Ovary (tissue), 9 donors: ENCODE data around the gene ANTXR2. TPM values are rescaled to one million over a fixed set of nuclear protein-coding genes. Genes with fewer than 3 reads are reported as not detected.

Source experiments
- DNase-seq, 5 donors: peaks; one replicate each; pipeline ENCODE4 v3.0.0-alpha.2; 2019 to 2020
- H3K27ac ChIP-seq, 2 donors: fragments of 200-600 bp; one replicate each; pipeline versions ENCODE4 v1.5.1 to v1.8.0; 2019 to 2022
- H3K27me3 ChIP-seq: fragments of 200-600 bp; one replicate; pipeline ENCODE4 v1.8.0; 2022
- H3K36me3 ChIP-seq: fragments of 200-600 bp; sonication (generic); one replicate; pipeline ENCODE4 v1.5.1; 2019
- H3K4me1 ChIP-seq: one replicate; pipeline ENCODE4 v1.8.1; 2013; ENCODE audit warnings: mild to moderate bottlenecking, moderate library complexity; ENCODE audit not compliant: insufficient read depth
- H3K4me3 ChIP-seq: fragments of 200-600 bp; sonication (generic); one replicate; pipeline ENCODE4 v1.5.1; 2017
- H3K9me3 ChIP-seq, 2 donors: fragments of 200-600 bp in 1 of 2; sonication (generic) in 1 of 2; one replicate each; pipeline versions ENCODE4 v1.5.1 to v1.8.1; 2013 to 2019; ENCODE audit warnings: mild to moderate bottlenecking in 1 of 2, moderate library complexity in 1 of 2
- EP300 ChIP-seq: sonication (generic); formaldehyde crosslinking; IDR thresholded peaks from one replicate; pipeline ENCODE4 v1.6.1; 2017; ENCODE audit warnings: antibody characterized with exemption
- POLR2A ChIP-seq: fragments of 450-650 bp; IDR thresholded peaks from one replicate; pipeline ENCODE4 v1.6.1; 2017; ENCODE audit warnings: antibody characterized with exemption, mild to moderate bottlenecking, moderate library complexity
- WGBS, 3 donors: extraction: QIAGEN DNeasy Blood & Tissue Kit in 1 of 3; methylation state at CpG; one replicate each; pipeline versions ENCODE4 v1.1.5 to v1.1.7; 2013 to 2017; 5-methylcytosine and 5-hydroxymethylcytosine counted together
- intact Hi-C, 4 donors: fragments of 100-400 bp; cut with DNase I; formaldehyde crosslinking; loops; one replicate each; pipeline versions ENCODE4 v1.11.0 to v1.15.1; 2022 to 2023
- polyA plus RNA-seq, 2 donors: library from polyadenylated mRNA; stranded (reverse); fragments of 200-250 nt in 1 of 2; fragments of 350-450 nt in 1 of 2; fragmentation: Illumina TruSeq in 1 of 2; extraction: RNeasy Lipid Tissue Mini Kit (QIAGEN cat#74804) in 1 of 2; gene quantifications; one replicate each; pipeline ENCODE4 v1.2.3, GENCODE V29; 2013 to 2014
- total RNA-seq, 7 donors: library from RNA; depleted of rRNA in 2 of 7; stranded (reverse); fragments of >200 nt in 2 of 7; fragmentation: NEBNext Ultra II Directional in 3 of 7; extraction: Animal tissue kit (Norgen Biotek cat#: 25700) in 3 of 7; gene quantifications; one replicate each; pipeline versions ENCODE4 v1.1.0 to v1.2.4, GENCODE V29; 2016 to 2023
- TF ChIP-seq, protein P1 (sequence below), 3 donors: fragments of 450-650 bp in 2 of 3; fragments of 200-600 bp in 1 of 3; IDR thresholded peaks; one replicate each; pipeline versions ENCODE4 v1.5.1 to v1.8.0; 2016 to 2022; ENCODE audit warnings: antibody characterized with exemption in 3 of 3, mild to moderate bottlenecking in 1 of 3
- donor health status: DM: no; HTN: no; CAD: no; lungs with moderate emphysema.
- donor health status: DM: no; HTN: no; CAD: no.
- donor health status: Bipolar disorder and iron deficiency.
- donor health status: DM: yes; HTN: yes; CAD: no.
- donor health status: DM: no; HTN: no; CAD: no.
- donor health status: DM: yes; HTN: yes; CAD: no.

Gene ANTXR2
- total and polyA plus RNA-seq, 9 donors = 64.4 to 231 (median 88.7) TPM

GRCh38 chr4:80104927-80105326, 31.9 kb upstream of the ANTXR2 start:
- no peak for DNase-seq
- Histone ChIP-seq H3K27ac (no peak overlapping the region), H3K4me3 (no peak overlapping the region), H3K4me1 (no peaks in the 10 kb centered on the region), H3K36me3 (no peaks in the 10 kb centered on the region), H3K9me3 (no peaks in the 10 kb centered on the region), H3K27me3 (no peaks in the 10 kb centered on the region)
- intact Hi-C loops = no loop called here
- WGBS, 3 donors = 86 to 100% (median 95%) methylated on average over 1 of the region's 1 CpG
- TF ChIP-seq, protein P1, sequence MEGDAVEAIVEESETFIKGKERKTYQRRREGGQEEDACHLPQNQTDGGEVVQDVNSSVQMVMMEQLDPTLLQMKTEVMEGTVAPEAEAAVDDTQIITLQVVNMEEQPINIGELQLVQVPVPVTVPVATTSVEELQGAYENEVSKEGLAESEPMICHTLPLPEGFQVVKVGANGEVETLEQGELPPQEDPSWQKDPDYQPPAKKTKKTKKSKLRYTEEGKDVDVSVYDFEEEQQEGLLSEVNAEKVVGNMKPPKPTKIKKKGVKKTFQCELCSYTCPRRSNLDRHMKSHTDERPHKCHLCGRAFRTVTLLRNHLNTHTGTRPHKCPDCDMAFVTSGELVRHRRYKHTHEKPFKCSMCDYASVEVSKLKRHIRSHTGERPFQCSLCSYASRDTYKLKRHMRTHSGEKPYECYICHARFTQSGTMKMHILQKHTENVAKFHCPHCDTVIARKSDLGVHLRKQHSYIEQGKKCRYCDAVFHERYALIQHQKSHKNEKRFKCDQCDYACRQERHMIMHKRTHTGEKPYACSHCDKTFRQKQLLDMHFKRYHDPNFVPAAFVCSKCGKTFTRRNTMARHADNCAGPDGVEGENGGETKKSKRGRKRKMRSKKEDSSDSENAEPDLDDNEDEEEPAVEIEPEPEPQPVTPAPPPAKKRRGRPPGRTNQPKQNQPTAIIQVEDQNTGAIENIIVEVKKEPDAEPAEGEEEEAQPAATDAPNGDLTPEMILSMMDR (IDR thresholded peaks at IDR 0.05) = no peak
- no peak for TF ChIP-seq EP300
- no peak for TF ChIP-seq POLR2A

DNA sequence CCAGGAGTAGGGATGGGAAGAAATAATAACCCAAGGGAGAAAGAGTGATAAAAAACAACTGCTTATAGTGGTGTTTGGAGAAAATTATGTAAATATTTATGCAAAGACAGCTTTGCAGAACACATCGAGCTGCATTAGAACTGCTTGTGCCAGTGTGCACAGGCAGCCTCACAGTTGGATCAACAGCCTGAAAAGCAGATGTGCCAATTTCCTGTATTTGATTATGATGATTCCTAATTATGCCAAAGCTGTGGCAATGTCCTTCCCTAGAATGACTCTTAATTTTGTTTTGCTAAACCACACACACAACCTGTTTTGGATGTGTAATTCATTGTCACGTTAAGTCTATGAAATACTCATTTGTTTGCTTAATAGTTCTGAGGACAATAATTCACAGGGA, 30.6 kb upstream of the ANTXR2 start:
- no peaks in the 10 kb centered on the region for H3K36me3 ChIP-seq
- H3K4me3 ChIP-seq = no peak overlapping the region
- no peak overlapping the region for H3K27ac ChIP-seq
- no peak for DNase-seq
- H3K4me1 ChIP-seq = no peaks in the 10 kb centered on the region
- H3K9me3 ChIP-seq = no peaks in the 10 kb centered on the region
- intact Hi-C loops = no loop called here
- TF ChIP-seq POLR2A (no peak), EP300 (no peak)
- TF ChIP-seq, protein P1 (IDR thresholded peaks at IDR 0.05) = no peak
- H3K27me3 ChIP-seq = no peaks in the 10 kb centered on the region
- 13 to 38% (median 14%) methylated on average over 2 of the region's 2 CpGs for WGBS, 3 donors

- Histone ChIP-seq H3K27ac (no peak overlapping the region), H3K4me3 (no peak overlapping the region), H3K36me3 (no peaks in the 10 kb centered on the region), H3K4me1 (peaks cover 2% of the 10 kb centered on the region), H3K9me3 (no peaks in the 10 kb centered on the region), H3K27me3 (no peaks in the 10 kb centered on the region)
- no peak for DNase-seq
- TF ChIP-seq POLR2A (no peak), EP300 (no peak)
- TF ChIP-seq, protein P1 (IDR thresholded peaks at IDR 0.05) = no peak
- intact Hi-C loops = no loop called here
These were observed 28.7 kb upstream of the ANTXR2 start for GRCh38 chr4:80101792-80102116.

DNA sequence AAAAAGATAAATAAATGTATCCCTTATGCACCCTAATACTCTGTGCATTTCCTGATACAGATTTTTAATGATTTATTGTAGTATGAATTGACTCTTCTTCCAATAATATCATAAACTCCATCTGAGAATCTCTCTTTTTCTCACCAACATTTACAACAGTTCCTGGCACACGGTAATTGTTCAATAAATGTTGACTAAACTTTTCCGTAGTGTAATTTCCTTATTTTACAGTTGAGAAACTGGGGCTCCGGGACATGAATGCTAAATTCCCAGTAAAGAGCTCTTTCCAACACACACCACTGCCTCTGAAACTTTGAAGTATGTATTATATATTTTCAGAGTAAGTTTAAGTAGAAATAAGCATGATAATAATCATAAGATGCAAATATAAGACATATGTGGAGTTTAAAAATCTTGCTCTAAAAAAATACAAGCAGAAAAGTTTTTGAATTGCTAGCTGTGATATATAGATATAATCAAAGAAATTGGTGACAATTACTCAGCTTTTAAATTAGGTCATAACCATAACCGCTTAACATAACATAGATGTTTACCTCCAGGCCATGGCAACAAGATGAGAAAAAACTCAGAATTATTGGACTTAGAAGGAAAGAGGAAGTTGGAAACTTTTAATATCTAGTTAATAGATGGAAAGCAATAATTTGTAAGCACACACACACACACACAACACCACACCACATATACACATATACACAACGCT, 28.2 kb upstream of the ANTXR2 start:
- TF ChIP-seq, protein P1 (IDR thresholded peaks at IDR 0.05) = no peak
- WGBS, 3 donors = 88 to 96% (median 95%) methylated on average over 5 of the region's 5 CpGs
- intact Hi-C loops = no loop called here
- DNase-seq = no peak
- no peaks in the 10 kb centered on the region for H3K27me3 ChIP-seq
- H3K9me3 ChIP-seq = no peaks in the 10 kb centered on the region
- H3K4me1 ChIP-seq = peaks cover 2% of the 10 kb centered on the region
- H3K36me3 ChIP-seq = no peaks in the 10 kb centered on the region
- H3K4me3 ChIP-seq = no peak overlapping the region
- no peak overlapping the region for H3K27ac ChIP-seq
